Measurements from ENCODE around the gene ZFP36. TPM values are rescaled to one million over a fixed set of nuclear protein-coding genes. Genes with fewer than 3 reads are reported as not detected.

The ZFP36 gene
- total and polyA plus RNA-seq, 5 donors from 2014 or later = 89.8 to 1,400 (median 116) TPM

DNA sequence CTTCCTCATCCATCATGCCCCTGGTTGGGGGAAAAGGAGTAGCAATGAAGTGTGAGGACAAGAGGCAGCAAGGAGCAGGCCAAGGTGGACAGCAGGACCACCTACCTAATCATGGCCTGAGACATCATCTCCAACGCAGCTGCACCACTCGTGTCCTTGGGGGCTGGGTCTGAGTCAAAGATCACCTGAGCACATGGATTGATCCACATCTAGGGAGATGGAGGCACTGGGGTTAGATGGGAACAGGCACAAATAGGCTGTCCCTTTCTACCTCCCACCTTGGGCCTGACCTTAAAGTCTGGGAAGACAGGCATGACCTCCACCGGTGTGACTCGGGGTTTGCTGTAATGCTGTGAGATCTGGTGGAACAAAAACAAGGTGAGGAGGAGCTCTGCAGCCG lies 18.0 kb upstream of the ZFP36 start:
- no peaks in the 10 kb centered on the region for H3K27me3 Mint-ChIP-seq
- peak overlapping the region; percentile 99 for H3K27ac ChIP-seq (ENCODE audit: insufficient read depth, low read length, poor library complexity, severe bottlenecking)

GRCh38 chr19:39389631-39390414 lies 16.8 kb upstream of the ZFP36 start:
- DNase-seq = no peak
- H3K4me1 Mint-ChIP-seq = peaks cover 0 to 32% (median 21%) of the 10 kb centered on the region in 4 donors
- H3K36me3 Mint-ChIP-seq = peaks cover 43% of the 10 kb centered on the region

More for the DNA sequence above, 18.0 kb upstream of the ZFP36 start:
- Histone ChIP-seq H3K9me3 (ENCODE audit: control insufficient read depth in 2 of 2, low read length in 2 of 2) (no peaks in the 10 kb centered on the region), H3K27me3 (ENCODE audit: control insufficient read depth, insufficient read depth, low read length) (no peaks in the 10 kb centered on the region), H3K4me3 (ENCODE audit: low read depth, low read length) (no peak overlapping the region), H3K36me3 (ENCODE audit: control insufficient read depth, insufficient read depth, low read length) (peaks cover 45% of the 10 kb centered on the region), H3K4me1 (ENCODE audit: control insufficient read depth, insufficient read depth, low read length, poor library complexity, severe bottlenecking) (peaks cover 22% of the 10 kb centered on the region)
- Mint-ChIP-seq H3K4me1 (peaks cover 0 to 29% (median 20%) of the 10 kb centered on the region in 4 donors), H3K9me3 (no peaks in the 10 kb centered on the region), H3K4me3 (peak overlapping the region in 3 of 4 donors; percentile 56 to 59 (median 57)), H3K36me3 (peaks cover 39% of the 10 kb centered on the region), H3K27ac (peak overlapping the region; percentile 61 to 100 (median 99))
- DNase-seq = no peak
- no peak for ATAC-seq (ENCODE audit: low read depth in 2 of 2)

GRCh38 chr19:39390451-39390750 lies 16.2 kb upstream of the ZFP36 start:
- no peaks in the 10 kb centered on the region for H3K9me3 ChIP-seq (ENCODE audit: control insufficient read depth in 2 of 2, low read length in 2 of 2)
- H3K4me3 ChIP-seq (ENCODE audit: low read depth, low read length) = peak overlapping the region; percentile 91
- Mint-ChIP-seq H3K36me3 (peaks cover 47% of the 10 kb centered on the region), H3K4me3 (peak overlapping the region; percentile 89 to 98 (median 98)), H3K27me3 (no peaks in the 10 kb centered on the region), H3K4me1 (peaks cover 0 to 37% (median 23%) of the 10 kb centered on the region in 4 donors), H3K27ac (peak overlapping the region; percentile 98 to 100 (median 99)), H3K9me3 (no peaks in the 10 kb centered on the region)
- peaks cover 56% of the 10 kb centered on the region for H3K36me3 ChIP-seq (ENCODE audit: control insufficient read depth, insufficient read depth, low read length)
- H3K27ac ChIP-seq (ENCODE audit: insufficient read depth, low read length, poor library complexity, severe bottlenecking) = peak overlapping the region; percentile 99
- no peaks in the 10 kb centered on the region for H3K27me3 ChIP-seq (ENCODE audit: control insufficient read depth, insufficient read depth, low read length)
- ATAC-seq (ENCODE audit: low read depth in 2 of 2) = no peak
- peaks cover 22% of the 10 kb centered on the region for H3K4me1 ChIP-seq (ENCODE audit: control insufficient read depth, insufficient read depth, low read length, poor library complexity, severe bottlenecking)
- DNase-seq = peak in 2 of 3 donors; percentile 81 to 84

More at GRCh38 chr19:39389631-39390414, 16.8 kb upstream of the ZFP36 start:
- Histone ChIP-seq H3K4me3 (ENCODE audit: low read depth, low read length) (peak overlapping the region; percentile 91), H3K9me3 (ENCODE audit: control insufficient read depth in 2 of 2, low read length in 2 of 2) (no peaks in the 10 kb centered on the region), H3K27me3 (ENCODE audit: control insufficient read depth, insufficient read depth, low read length) (no peaks in the 10 kb centered on the region), H3K4me1 (ENCODE audit: control insufficient read depth, insufficient read depth, low read length, poor library complexity, severe bottlenecking) (peaks cover 22% of the 10 kb centered on the region), H3K36me3 (ENCODE audit: control insufficient read depth, insufficient read depth, low read length) (peaks cover 52% of the 10 kb centered on the region), H3K27ac (ENCODE audit: insufficient read depth, low read length, poor library complexity, severe bottlenecking) (peak overlapping the region; percentile 99)
- Mint-ChIP-seq H3K9me3 (no peaks in the 10 kb centered on the region), H3K27me3 (no peaks in the 10 kb centered on the region), H3K4me3 (peak overlapping the region; percentile 89 to 98 (median 98)), H3K27ac (peak overlapping the region; percentile 98 to 100 (median 99))
- ATAC-seq (ENCODE audit: low read depth in 2 of 2) = no peak

- Histone ChIP-seq H3K27ac (ENCODE audit: insufficient read depth, low read length, poor library complexity, severe bottlenecking) (peak within 1 kb of the TSS; percentile 99), H3K9me3 (ENCODE audit: control insufficient read depth in 2 of 2, low read length in 2 of 2) (no peaks in the 10 kb centered on the region), H3K4me1 (ENCODE audit: control insufficient read depth, insufficient read depth, low read length, poor library complexity, severe bottlenecking) (peaks cover 22% of the 10 kb centered on the region), H3K4me3 (ENCODE audit: low read depth, low read length) (peak within 1 kb of the TSS; percentile 91), H3K27me3 (ENCODE audit: control insufficient read depth, insufficient read depth, low read length) (no peaks in the 10 kb centered on the region), H3K36me3 (ENCODE audit: control insufficient read depth, insufficient read depth, low read length) (peaks cover 51% of the 10 kb centered on the region)
- Mint-ChIP-seq H3K4me1 (peaks cover 0 to 39% (median 23%) of the 10 kb centered on the region in 4 donors), H3K27ac (peak within 1 kb of the TSS; percentile 98 to 100 (median 99)), H3K4me3 (peak within 1 kb of the TSS; percentile 89 to 98 (median 98)), H3K27me3 (no peaks in the 10 kb centered on the region), H3K36me3 (peaks cover 42% of the 10 kb centered on the region), H3K9me3 (no peaks in the 10 kb centered on the region)
- ATAC-seq (ENCODE audit: low read depth in 2 of 2) (peak; percentile 94 to 95), DNase-seq (peak; percentile 96 to 100 (median 99))
These were observed 15.8 kb upstream of the ZFP36 start, which contains the start of the genes MED29 and PAF1 for GRCh38 chr19:39390751-39391437. MED29 (plus strand) TSS chr19:39391378; CDS start chr19:39391423, 45 bp downstream. PAF1 (minus strand) TSS chr19:39391106; CDS start chr19:39390864, 242 bp downstream.

GRCh38 chr19:39397360-39398296 lies 9.0 kb upstream of the ZFP36 start:
- peaks cover 23% of the 10 kb centered on the region for H3K36me3 Mint-ChIP-seq
- H3K4me1 Mint-ChIP-seq = peaks cover 8 to 69% (median 40%) of the 10 kb centered on the region in 4 donors

DNA sequence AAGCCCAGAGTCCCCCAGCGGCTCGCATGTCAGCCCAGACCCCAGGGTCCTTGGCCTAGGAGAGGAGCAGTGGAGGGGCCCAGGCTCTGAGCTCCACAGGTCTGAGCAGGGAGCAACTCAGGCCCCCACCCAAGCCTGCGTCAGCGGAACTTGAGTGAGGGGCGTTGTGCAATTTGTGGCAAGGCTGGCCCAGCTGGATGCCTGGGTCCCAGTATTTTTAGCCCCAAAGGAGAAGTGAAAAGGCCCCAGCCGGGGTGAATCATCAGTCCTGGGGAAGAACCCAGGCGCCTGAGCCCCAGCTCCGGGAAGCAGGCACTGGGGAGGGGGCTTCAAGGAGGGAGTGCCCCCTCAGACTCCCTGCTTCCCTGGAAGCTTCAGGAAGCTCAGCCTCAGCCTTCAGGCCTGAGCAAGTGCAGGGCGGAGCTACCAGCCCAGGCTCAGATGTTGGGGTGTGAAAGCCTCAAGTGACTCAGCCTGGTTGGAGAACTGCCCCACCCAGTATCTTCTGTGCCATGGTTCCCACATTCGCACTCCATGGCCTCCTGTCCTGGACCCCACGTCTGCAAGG lies 8.3 kb upstream of the ZFP36 start:
- Histone ChIP-seq H3K4me1 (ENCODE audit: control insufficient read depth, insufficient read depth, low read length, poor library complexity, severe bottlenecking) (peaks cover 56% of the 10 kb centered on the region), H3K27me3 (ENCODE audit: control insufficient read depth, insufficient read depth, low read length) (no peaks in the 10 kb centered on the region), H3K9me3 (ENCODE audit: control insufficient read depth in 2 of 2, low read length in 2 of 2) (no peaks in the 10 kb centered on the region), H3K4me3 (ENCODE audit: low read depth, low read length) (no peak overlapping the region), H3K36me3 (ENCODE audit: control insufficient read depth, insufficient read depth, low read length) (peaks cover 21% of the 10 kb centered on the region), H3K27ac (ENCODE audit: insufficient read depth, low read length, poor library complexity, severe bottlenecking) (peak overlapping the region; percentile 83)
- ATAC-seq (ENCODE audit: low read depth in 2 of 2) (no peak), DNase-seq (peak in 1 of 3 donors; percentile 75)
- H3K9me3 Mint-ChIP-seq = no peaks in the 10 kb centered on the region
- H3K36me3 Mint-ChIP-seq = peaks cover 21% of the 10 kb centered on the region
- H3K4me3 Mint-ChIP-seq = peak overlapping the region in 3 of 4 donors; percentile 76 to 94 (median 79)
- H3K27ac Mint-ChIP-seq = peak overlapping the region; percentile 95 to 98 (median 98)
- H3K27me3 Mint-ChIP-seq = peaks cover 8% of the 10 kb centered on the region
- peaks cover 8 to 70% (median 39%) of the 10 kb centered on the region in 4 donors for H3K4me1 Mint-ChIP-seq

More at GRCh38 chr19:39397360-39398296, 9.0 kb upstream of the ZFP36 start:
- peaks cover 8% of the 10 kb centered on the region for H3K27me3 Mint-ChIP-seq
- peaks cover 22% of the 10 kb centered on the region for H3K36me3 ChIP-seq (ENCODE audit: control insufficient read depth, insufficient read depth, low read length)
- peak overlapping the region; percentile 75 to 94 (median 78) for H3K4me3 Mint-ChIP-seq
- peaks cover 48% of the 10 kb centered on the region for H3K4me1 ChIP-seq (ENCODE audit: control insufficient read depth, insufficient read depth, low read length, poor library complexity, severe bottlenecking)
- H3K4me3 ChIP-seq (ENCODE audit: low read depth, low read length) = peak overlapping the region; percentile 61
- H3K27ac ChIP-seq (ENCODE audit: insufficient read depth, low read length, poor library complexity, severe bottlenecking) = peak overlapping the region; percentile 83
- DNase-seq (peak; percentile 84 to 94 (median 92)), ATAC-seq (ENCODE audit: low read depth in 2 of 2) (peak; percentile 56 to 57)
- no peaks in the 10 kb centered on the region for H3K27me3 ChIP-seq (ENCODE audit: control insufficient read depth, insufficient read depth, low read length)
- H3K27ac Mint-ChIP-seq = peak overlapping the region; percentile 95 to 98 (median 98)
- H3K9me3 ChIP-seq (ENCODE audit: control insufficient read depth in 2 of 2, low read length in 2 of 2) = no peaks in the 10 kb centered on the region
- no peaks in the 10 kb centered on the region for H3K9me3 Mint-ChIP-seq
